GM12878 (cell line): ENCODE data around the gene CDKL5. TPM values are rescaled to one million over a fixed set of nuclear protein-coding genes. Genes with fewer than 3 reads are reported as not detected.

Source experiments
- BHLHE40 ChIP-seq, 2 experiments: fragments of 450-650 bp in 1 of 2; IDR thresholded peaks; 2 replicates each; pipeline ENCODE4 v1.6.1; 2011 to 2017; ENCODE audit warnings: low read depth in 2 of 2, borderline replicate concordance in 1 of 2, improper control_type of control experiment in 1 of 2, low read length in 1 of 2, mild to moderate bottlenecking in 1 of 2
- CUX1 ChIP-seq: IDR thresholded peaks from 2 replicates; pipeline ENCODE4 v1.6.1; 2012; ENCODE audit warnings: improper control_type of control experiment, low read depth, low read length; ENCODE audit not compliant: insufficient replicate concordance
- EED ChIP-seq: sonication (generic); IDR thresholded peaks from 2 replicates; pipeline ENCODE4 v1.6.1; 2016; ENCODE audit warnings: antibody characterized with exemption, low read depth
- EGR1 ChIP-seq, 2 experiments: IDR thresholded peaks; 1 replicate in 1 of 2; 2 replicates in 1 of 2; pipeline ENCODE4 v1.6.1; 2011 to 2012; ENCODE audit warnings: low read depth in 2 of 2, low read length in 2 of 2, borderline replicate concordance in 1 of 2, mild to moderate bottlenecking in 1 of 2, moderate library complexity in 1 of 2
- ELK1 ChIP-seq: IDR thresholded peaks from 2 replicates; pipeline ENCODE4 v1.6.1; 2012; ENCODE audit warnings: low read depth, low read length, improper control_type of control experiment
- MEF2B ChIP-seq: fragments of 450-650 bp; IDR thresholded peaks from 2 replicates; pipeline ENCODE4 v1.6.1; 2018; ENCODE audit warnings: mild to moderate bottlenecking, moderate library complexity; ENCODE audit not compliant: partially characterized antibody, poor library complexity, severe bottlenecking
- NKRF ChIP-seq: fragments of 450-650 bp; conservative IDR thresholded peaks from 2 replicates; pipeline ENCODE4 v1.6.1; 2017; ENCODE audit warnings: mild to moderate bottlenecking, moderate library complexity
- POU2F2 ChIP-seq: IDR thresholded peaks from 3 replicates; pipeline ENCODE4 v1.6.1; 2011; ENCODE audit warnings: low read depth, mild to moderate bottlenecking, low read length, borderline replicate concordance
- RELB ChIP-seq: fragments of 450-650 bp; IDR thresholded peaks from 2 replicates; pipeline ENCODE4 v1.6.1; 2017; ENCODE audit warnings: low read depth, mild to moderate bottlenecking, moderate library complexity
- RUNX3 ChIP-seq: IDR thresholded peaks from 2 replicates; pipeline ENCODE4 v1.6.1; 2012; ENCODE audit warnings: low read length, inconsistent platforms
- SMAD1 ChIP-seq: fragments of 450-650 bp; IDR thresholded peaks from 2 replicates; pipeline ENCODE4 v1.6.1; 2018; ENCODE audit warnings: mild to moderate bottlenecking, low read depth; ENCODE audit not compliant: partially characterized antibody
- SPI1 ChIP-seq: IDR thresholded peaks from 2 replicates; pipeline ENCODE4 v1.6.1; 2011; ENCODE audit warnings: low read depth, mild to moderate bottlenecking, low read length, moderate library complexity, borderline replicate concordance; ENCODE audit not compliant: insufficient read depth
- ZNF622 ChIP-seq: fragments of 450-650 bp; IDR thresholded peaks from 2 replicates; pipeline ENCODE4 v1.6.1; 2017; ENCODE audit warnings: mild to moderate bottlenecking, inconsistent platforms
- polyA plus RNA-seq, 11 experiments: library from polyadenylated mRNA; depleted of rRNA in 4 of 11; unstranded in 6 of 11; stranded (reverse) in 5 of 11; fragments of >200 nt; fragmentation: Nextera tagmentation in 4 of 11; fragmentation: Illumina TruSeq in 1 of 11; extraction: Ambion mirVana in 4 of 11; extraction: Trizol in 1 of 11; gene quantifications; 1 replicate in 1 of 11; 2 replicates in 10 of 11; pipeline versions ENCODE4 v1.2.1 to v1.2.3, GENCODE V29; 2011 to 2016; ENCODE audit warnings: inconsistent platforms in 2 of 11, missing spikeins in 2 of 11, low read depth in 1 of 11
- total RNA-seq, 4 experiments: library from RNA; depleted of rRNA in 3 of 4; stranded (reverse); fragments of >200 nt in 3 of 4; fragmentation: Illumina TruSeq in 1 of 4; extraction: Trizol in 1 of 4; gene quantifications; 2 replicates each; pipeline versions ENCODE4 v1.2.1 to v1.2.3, GENCODE V29; 2013 to 2021

Gene CDKL5
- total and polyA plus RNA-seq, 10 of the 15 experiments (the other 5 are each of a cell fraction or from before 2014, with no cell fraction given), result 1.4 to 14.5 (median 6.3) TPM

DNA sequence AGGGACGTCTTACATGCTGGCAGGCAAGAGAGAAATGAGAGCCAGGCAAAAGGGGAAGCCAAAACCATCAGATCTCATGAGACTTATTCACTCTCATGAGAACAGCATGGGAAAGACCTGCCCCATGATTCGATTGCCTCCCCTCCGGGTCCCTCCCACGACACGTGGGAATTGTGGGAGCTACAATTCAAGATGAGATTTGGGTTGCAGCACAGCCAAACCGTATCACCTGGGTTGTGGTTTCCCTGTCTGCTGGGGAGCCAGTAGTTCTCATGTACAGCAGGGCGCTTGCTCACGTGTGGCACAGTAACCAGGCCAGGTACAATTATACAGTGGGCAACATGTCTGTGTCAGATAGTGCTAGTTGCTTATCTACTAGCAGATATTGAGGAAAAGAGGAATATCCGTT lies 257.6 kb downstream of the CDKL5 start (continued):
- TF ChIP-seq CUX1, result peak; percentile 89
- TF ChIP-seq SPI1, result peak; percentile 55; the same call in 1 of the 2 replicates
- peak; percentile 97 for TF ChIP-seq MEF2B
- TF ChIP-seq BHLHE40 (IDR thresholded peaks at IDR 0.05; ENCODE audit: borderline replicate concordance in 1 of 2, low read depth in 2 of 2, low read length in 1 of 2), result peak; percentile 86 to 88
- TF ChIP-seq POU2F2, result 0 out of 3 replicates have a peak, but pooled peaks have one; percentile 5
- no peak for TF ChIP-seq ZNF622
- TF ChIP-seq RUNX3, result peak; percentile 61; the same call in 1 of the 2 replicates
- no peak for TF ChIP-seq NKRF
- peak; percentile 78 for TF ChIP-seq SMAD1
- 0 out of 2 replicates have a peak, but pooled peaks have one; percentile 14 for TF ChIP-seq EED
- TF ChIP-seq ELK1, result no peak
- no peak; the same call in 1 of the 2 replicates for TF ChIP-seq RELB
- TF ChIP-seq EGR1 (IDR thresholded peaks at IDR 0.05; ENCODE audit: borderline replicate concordance in 1 of 2, low read depth in 2 of 2, low read length in 2 of 2), result no peak
- TF ChIP-seq, all 136 proteins: peak for 13
